HG02571 (cell line): ENCODE data around the gene SYTL1.

Source experiments
- ATAC-seq: cut with Tn5 transposase; IDR thresholded peaks from one replicate; pipeline ENCODE4 v1.9.1; 2021; ENCODE audit warnings: mild to moderate bottlenecking, moderate library complexity; ENCODE audit not compliant: unreplicated experiment

Gene SYTL1

GRCh38 chr1:27346991-27347624 lies 5.3 kb downstream of the SYTL1 start:
- no peak for ATAC-seq

DNA sequence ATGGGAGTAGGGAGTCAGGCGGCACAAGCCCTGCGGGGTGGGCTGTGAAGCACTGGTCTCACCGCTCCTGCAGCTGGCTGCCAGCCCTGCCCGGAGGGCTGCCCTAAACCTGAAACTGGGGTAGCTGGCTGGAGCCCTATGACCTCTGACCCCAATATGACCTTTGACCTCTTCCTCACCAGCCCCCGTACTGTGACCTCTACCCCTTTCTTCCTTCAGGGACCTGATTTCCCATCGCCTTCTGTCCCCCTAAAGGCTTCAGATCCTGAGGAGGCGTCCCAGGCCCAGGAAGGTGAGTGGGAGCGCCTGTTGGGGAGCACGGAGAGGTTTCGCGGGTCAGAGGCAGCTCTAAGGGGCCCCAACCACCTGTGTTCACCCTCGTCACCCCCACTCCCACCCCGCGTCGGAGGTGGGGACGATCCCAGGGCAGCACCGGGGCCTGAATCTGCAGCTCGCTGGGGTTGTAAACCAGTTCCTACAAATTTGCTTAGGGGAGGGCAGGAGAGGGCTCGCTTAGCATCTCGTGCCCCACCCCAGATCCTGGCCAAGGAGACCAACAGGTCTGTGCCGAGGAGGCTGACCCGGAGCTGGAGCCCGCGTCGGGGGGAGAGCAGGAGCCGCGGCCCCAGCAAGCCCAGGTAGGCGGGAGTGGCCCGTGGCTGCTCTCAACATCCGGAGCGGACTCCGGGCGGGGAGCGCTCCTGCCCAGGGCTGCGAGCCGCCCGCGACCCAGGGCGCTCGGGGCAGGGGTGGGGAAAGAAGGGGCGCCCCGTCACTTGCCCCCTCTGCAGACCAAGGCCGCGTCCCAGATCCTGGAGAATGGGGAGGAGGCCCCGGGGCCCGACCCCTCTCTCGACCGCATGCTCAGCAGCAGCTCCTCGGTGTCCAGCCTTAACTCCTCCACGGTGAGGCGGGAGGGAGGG lies 7.3 kb downstream of the SYTL1 start:
- no peak for ATAC-seq

DNA sequence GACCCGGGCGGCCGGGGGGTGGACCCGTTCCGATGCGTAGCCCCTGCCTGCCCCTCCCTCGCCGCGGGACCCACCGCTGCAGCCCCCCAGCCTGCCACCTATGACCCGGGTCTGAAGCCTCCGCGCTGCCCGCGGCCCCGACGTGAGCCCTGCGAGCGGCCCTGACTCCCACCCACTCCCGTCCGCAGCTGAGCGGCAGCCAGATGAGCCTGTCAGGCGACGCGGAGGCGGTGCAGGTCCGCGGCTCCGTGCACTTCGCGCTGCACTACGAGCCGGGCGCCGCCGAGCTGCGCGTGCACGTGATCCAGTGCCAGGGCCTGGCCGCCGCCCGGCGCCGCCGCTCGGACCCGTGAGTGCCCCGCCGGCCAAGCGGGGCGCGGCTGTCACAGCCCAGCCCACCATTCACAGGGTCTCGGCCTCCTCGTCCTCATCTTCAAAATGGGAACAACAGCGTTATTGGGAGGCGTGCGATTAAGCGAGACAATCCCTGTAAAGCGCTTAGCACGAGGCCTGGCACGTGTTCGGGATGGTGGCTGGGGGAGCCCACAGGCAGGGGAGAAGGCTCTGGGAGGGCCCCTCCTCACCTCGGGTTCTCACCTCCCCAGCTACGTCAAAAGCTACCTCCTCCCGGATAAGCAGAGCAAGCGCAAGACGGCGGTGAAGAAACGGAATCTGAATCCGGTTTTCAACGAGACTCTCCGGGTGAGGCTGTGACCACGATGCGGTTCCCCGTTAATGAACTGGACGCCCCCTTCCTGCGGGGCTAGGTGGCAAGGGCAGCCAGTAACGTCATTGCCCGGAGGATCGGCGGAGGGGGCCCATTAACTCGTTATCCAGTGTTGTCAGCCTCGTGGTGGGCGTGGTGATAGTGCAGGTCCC lies 8.2 kb downstream of the SYTL1 start:
- no peak for ATAC-seq

DNA sequence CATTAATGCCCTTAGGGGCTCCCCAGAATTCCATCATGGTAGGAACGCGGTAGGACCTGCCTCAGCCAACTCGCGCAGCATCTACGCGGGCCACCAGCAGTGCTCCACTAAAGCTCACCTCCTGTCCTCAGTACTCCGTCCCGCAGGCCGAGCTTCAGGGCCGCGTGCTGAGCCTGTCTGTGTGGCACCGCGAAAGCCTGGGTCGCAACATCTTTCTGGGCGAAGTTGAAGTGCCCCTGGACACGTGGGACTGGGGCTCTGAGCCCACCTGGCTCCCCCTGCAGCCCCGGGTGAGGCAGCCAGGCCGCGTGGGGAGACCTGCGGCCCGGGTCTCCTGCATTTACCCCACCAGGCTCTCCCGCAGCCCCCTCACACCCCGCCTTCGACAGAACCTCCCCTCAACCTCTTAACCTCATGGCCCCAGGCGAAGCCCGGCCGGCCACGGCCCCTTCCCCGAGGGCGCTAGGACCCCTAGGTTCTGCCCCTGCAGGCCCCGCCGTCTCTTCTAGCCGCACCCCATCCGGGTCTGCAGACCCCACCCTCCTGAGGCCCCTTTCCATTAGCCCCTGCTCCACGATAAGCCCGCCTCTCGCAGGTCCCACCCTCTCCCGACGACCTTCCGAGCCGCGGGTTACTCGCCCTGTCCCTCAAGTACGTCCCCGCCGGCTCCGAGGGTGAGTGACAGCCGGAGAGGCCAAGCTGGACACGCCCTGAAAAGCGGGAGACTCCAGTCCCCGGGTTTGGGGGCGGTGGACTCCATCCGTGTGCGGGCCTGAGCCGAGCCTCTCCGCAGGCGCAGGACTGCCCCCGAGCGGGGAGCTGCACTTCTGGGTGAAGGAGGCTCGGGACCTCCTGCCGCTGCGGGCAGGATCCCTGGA lies 9.1 kb downstream of the SYTL1 start:
- ATAC-seq: no peak

GRCh38 chr1:27351541-27352107 lies 9.8 kb downstream of the SYTL1 start:
- ATAC-seq: no peak

DNA sequence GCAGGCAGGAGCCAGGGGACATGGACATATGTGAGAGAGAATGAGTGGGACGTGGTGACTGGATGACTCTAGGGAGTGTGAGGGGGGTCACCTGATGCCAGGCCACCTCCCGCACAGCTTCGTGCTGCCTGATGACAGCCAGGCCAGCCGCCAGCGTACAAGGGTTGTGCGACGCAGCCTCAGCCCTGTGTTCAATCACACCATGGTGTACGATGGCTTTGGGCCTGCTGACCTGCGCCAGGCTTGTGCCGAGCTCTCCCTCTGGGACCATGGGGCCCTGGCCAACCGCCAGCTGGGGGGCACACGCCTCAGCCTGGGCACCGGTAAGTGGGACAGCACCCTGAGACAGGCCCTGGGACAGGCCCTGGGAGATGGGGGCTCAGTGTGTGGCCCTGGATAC lies 11.3 kb downstream of the SYTL1 start:
- no peak for ATAC-seq

DNA sequence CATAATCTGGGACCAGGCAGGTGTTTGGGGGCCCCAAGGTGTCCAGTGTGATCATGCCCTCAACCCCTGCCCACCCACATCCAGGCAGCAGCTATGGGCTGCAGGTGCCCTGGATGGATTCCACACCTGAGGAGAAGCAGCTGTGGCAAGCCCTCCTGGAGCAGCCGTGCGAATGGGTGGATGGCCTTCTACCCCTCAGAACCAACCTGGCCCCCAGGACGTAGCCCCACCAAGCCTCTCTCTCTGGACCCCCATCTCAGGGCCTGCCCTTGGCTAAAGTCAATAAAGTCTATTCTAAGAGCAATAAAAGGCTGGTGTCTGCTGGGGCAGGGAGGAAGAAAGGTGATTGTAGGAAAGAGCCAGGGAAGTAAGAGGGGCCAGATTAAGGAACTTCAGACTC lies 11.8 kb downstream of the SYTL1 start:
- no peak for ATAC-seq

GRCh38 chr1:27355683-27356082 lies 13.9 kb downstream of the SYTL1 start:
- no peak for ATAC-seq

- ATAC-seq: no peak
Measured at GRCh38 chr1:27356277-27356618, 14.4 kb downstream of the SYTL1 start.

GRCh38 chr1:27356619-27357280 lies 14.9 kb downstream of the SYTL1 start:
- ATAC-seq: no peak

- no peak for ATAC-seq
Measured at GRCh38 chr1:27357281-27358037, 15.6 kb downstream of the SYTL1 start.

GRCh38 chr1:27358038-27358927 lies 16.5 kb downstream of the SYTL1 start:
- no peak for ATAC-seq

- no peak for ATAC-seq
Measured at GRCh38 chr1:27358928-27359313, 17.1 kb downstream of the SYTL1 start.

DNA sequence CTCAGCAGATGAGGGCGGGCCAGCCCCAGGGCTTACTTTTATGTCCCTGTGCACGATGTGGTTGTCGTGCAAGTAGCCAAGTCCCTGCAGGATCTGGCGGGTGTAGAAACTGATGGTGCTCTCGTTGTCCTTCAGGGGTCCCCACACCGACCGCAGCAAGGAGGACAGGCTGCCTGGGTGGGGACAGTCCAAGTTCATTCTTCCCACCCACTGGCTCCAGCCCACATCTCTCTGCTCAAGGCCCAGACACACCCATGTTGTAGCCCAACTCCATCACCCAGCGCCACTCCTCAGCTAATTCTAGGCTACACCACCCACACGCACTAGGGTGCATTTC lies 18.0 kb downstream of the SYTL1 start:
- ATAC-seq: no peak

DNA sequence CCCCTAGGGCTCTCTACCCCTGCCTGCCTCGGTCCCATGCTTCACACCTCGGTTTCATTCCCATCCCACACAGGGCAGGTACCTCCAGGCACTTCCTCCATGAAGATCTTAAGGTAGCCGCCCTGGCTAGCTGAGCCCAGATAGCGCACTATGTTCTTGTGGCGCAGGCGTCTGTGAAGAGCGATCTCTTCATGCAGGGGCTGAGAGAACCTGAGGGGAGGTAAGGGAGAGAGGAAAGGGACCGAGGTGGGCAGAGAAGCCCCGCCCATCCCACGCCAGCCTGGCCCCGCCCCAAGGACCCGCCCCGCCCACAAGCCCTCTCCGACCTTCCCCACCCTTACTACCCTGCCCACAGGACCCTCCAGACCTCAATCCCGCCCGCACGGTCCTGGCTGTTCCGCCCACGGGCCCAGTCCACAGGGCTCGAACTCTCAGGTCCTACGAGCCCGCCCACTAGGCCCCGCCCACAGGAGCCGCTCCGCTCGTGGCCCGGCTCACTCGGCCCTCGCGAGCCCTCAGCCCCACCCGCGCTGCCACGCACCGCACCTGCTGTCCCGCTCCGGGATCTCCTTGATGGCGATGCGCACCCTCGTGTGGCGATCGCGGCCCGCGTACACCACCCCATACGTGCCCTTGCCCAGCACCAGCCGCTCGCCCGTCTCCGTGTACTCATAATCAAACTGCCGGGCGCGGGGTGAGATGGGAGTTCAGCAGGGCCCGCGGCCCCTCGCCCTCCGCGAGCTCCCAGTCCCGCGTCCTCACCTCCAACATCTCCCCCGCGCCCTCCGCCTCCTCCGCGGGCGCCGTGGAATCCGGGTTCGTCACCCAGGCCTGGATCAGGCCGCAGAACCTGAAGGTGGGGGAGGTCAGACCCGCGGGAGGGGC lies 18.6 kb downstream of the SYTL1 start:
- no peak for ATAC-seq

DNA sequence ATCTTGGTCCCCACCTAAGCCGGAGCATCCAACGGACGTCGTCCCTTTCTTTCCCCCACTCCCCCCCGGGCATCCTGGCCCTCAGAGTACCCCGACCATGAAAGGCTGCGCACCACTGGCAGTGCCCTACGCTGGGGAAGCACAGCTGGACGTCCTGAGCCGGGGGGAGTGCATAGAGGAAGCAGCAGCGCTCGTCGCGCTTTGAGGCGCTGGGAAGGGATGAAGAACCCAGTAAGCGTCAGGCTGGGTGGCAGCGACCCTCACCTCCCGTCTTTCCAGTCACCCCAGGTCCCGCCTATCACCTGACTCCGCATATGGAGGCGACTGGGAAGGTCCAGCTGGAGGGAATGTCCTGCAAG lies 19.2 kb downstream of the SYTL1 start:
- no peak for ATAC-seq

GRCh38 chr1:27361553-27361952 lies 19.7 kb downstream of the SYTL1 start:
- ATAC-seq: no peak
